Liver (tissue), 9 donors: ENCODE results near the gene CSNK1G1. TPM values are rescaled to one million over a fixed set of nuclear protein-coding genes. Genes with fewer than 3 reads are reported as not detected.

Experiments
- DNase-seq: peaks from one replicate; pipeline ENCODE4 v3.0.0-alpha.2; 2017; ENCODE audit warnings: low spot score
- H3K27ac ChIP-seq, 2 donors: one replicate each; pipeline ENCODE4 v1.7.0; 2013; ENCODE audit warnings: inconsistent platforms in 2 of 2, low read length in 2 of 2, control low read depth in 1 of 2, low read depth in 1 of 2, mild to moderate bottlenecking in 1 of 2
- H3K27me3 ChIP-seq, 4 donors: one replicate each; pipeline versions ENCODE4 v1.6.1 to v1.7.0; 2013; ENCODE audit warnings: low read length in 3 of 4, inconsistent platforms in 1 of 4, mild to moderate bottlenecking in 1 of 4, moderate library complexity in 1 of 4; ENCODE audit not compliant: control insufficient read depth in 4 of 4, insufficient read depth in 4 of 4
- H3K36me3 ChIP-seq, 4 donors: one replicate each; pipeline versions ENCODE4 v1.6.1 to v1.7.0; 2013; ENCODE audit warnings: low read length in 3 of 4, mild to moderate bottlenecking in 3 of 4, low read depth in 1 of 4, moderate library complexity in 1 of 4; ENCODE audit not compliant: control insufficient read depth in 4 of 4, insufficient read depth in 3 of 4
- H3K4me1 ChIP-seq, 4 donors: one replicate each; pipeline versions ENCODE4 v1.6.1 to v1.7.0; 2013; ENCODE audit warnings: low read length in 3 of 4, mild to moderate bottlenecking in 3 of 4, moderate library complexity in 1 of 4; ENCODE audit not compliant: control insufficient read depth in 4 of 4, insufficient read depth in 4 of 4
- H3K4me3 ChIP-seq, 3 donors: one replicate each; pipeline versions ENCODE4 v1.6.1 to v1.7.0; 2013; ENCODE audit warnings: low read length in 3 of 3, control low read depth in 1 of 3, low read depth in 1 of 3, mild to moderate bottlenecking in 1 of 3
- H3K9ac ChIP-seq, 2 donors: one replicate each; pipeline ENCODE4 v1.7.0; 2013; ENCODE audit warnings: low read length in 2 of 2, mild to moderate bottlenecking in 2 of 2, moderate library complexity in 2 of 2, control low read depth in 1 of 2, low read depth in 1 of 2
- H3K9me3 ChIP-seq, 4 donors: one replicate each; pipeline versions ENCODE4 v1.6.1 to v1.7.0; 2013; ENCODE audit warnings: low read length in 3 of 4; ENCODE audit not compliant: control insufficient read depth in 4 of 4
- ATF3 ChIP-seq: IDR thresholded peaks from 2 replicates; pipeline ENCODE4 v1.6.1; 2016; ENCODE audit warnings: antibody characterized with exemption
- CTCF ChIP-seq: fragments of 150-350 bp; IDR thresholded peaks from 2 replicates; pipeline ENCODE4 v1.5.1; 2017; ENCODE audit warnings: improper control_type of control experiment, low read depth, low read length; ENCODE audit not compliant: missing input control
- EGR1 ChIP-seq, 2 donors: IDR thresholded peaks; 2 replicates each; pipeline ENCODE4 v1.6.1; 2016 to 2018; ENCODE audit warnings: antibody characterized with exemption in 2 of 2, low read depth in 2 of 2
- FOXA2 ChIP-seq: IDR thresholded peaks from 2 replicates; pipeline ENCODE4 v1.6.1; 2016; ENCODE audit warnings: antibody characterized with exemption
- GABPA ChIP-seq, 2 donors: IDR thresholded peaks in 1 of 2; conservative IDR thresholded peaks in 1 of 2; 2 replicates each; pipeline ENCODE4 v1.6.1; 2016; ENCODE audit warnings: antibody characterized with exemption in 2 of 2, mild to moderate bottlenecking in 1 of 2, moderate library complexity in 1 of 2
- HNF4A ChIP-seq, 2 donors: conservative IDR thresholded peaks; 2 replicates each; pipeline ENCODE4 v1.6.1; 2016; ENCODE audit warnings: antibody characterized with exemption in 2 of 2, mild to moderate bottlenecking in 2 of 2
- HNF4G ChIP-seq: IDR thresholded peaks from 2 replicates; pipeline ENCODE4 v1.6.1; 2016; ENCODE audit warnings: antibody characterized with exemption
- JUND ChIP-seq, 2 donors: IDR thresholded peaks; 2 replicates each; pipeline ENCODE4 v1.6.1; 2016; ENCODE audit warnings: antibody characterized with exemption in 2 of 2
- MAX ChIP-seq: IDR thresholded peaks from 2 replicates; pipeline ENCODE4 v1.6.1; 2016; ENCODE audit warnings: antibody characterized with exemption
- NR2F2 ChIP-seq: IDR thresholded peaks from 2 replicates; pipeline ENCODE4 v1.6.1; 2016; ENCODE audit warnings: antibody characterized with exemption
- RAD21 ChIP-seq, 2 donors: IDR thresholded peaks; 2 replicates each; pipeline ENCODE4 v1.6.1; 2016; ENCODE audit warnings: antibody characterized with exemption in 2 of 2, mild to moderate bottlenecking in 2 of 2
- REST ChIP-seq: IDR thresholded peaks from 2 replicates; pipeline ENCODE4 v1.6.1; 2016; ENCODE audit warnings: antibody characterized with exemption, mild to moderate bottlenecking
- RXRA ChIP-seq, 2 donors: IDR thresholded peaks; 2 replicates each; pipeline ENCODE4 v1.6.1; 2017 to 2018; ENCODE audit warnings: antibody characterized with exemption in 2 of 2, mild to moderate bottlenecking in 1 of 2
- SP1 ChIP-seq: IDR thresholded peaks from 2 replicates; pipeline ENCODE4 v1.6.1; 2018; ENCODE audit warnings: antibody characterized with exemption, mild to moderate bottlenecking
- TAF1 ChIP-seq: conservative IDR thresholded peaks from 2 replicates; pipeline ENCODE4 v1.6.1; 2016; ENCODE audit warnings: antibody characterized with exemption, mild to moderate bottlenecking
- YY1 ChIP-seq: IDR thresholded peaks from 2 replicates; pipeline ENCODE4 v1.6.1; 2016; ENCODE audit warnings: antibody characterized with exemption, mild to moderate bottlenecking
- ZBTB33 ChIP-seq: IDR thresholded peaks from 2 replicates; pipeline ENCODE4 v1.6.1; 2016; ENCODE audit warnings: antibody characterized with exemption
- WGBS: extraction: QIAGEN DNeasy Blood & Tissue Kit; methylation state at CpG from one replicate; pipeline ENCODE4 v1.1.7; 2013; 5-methylcytosine and 5-hydroxymethylcytosine counted together
- polyA plus RNA-seq, 2 donors: library from polyadenylated mRNA; stranded (reverse) in 1 of 2; unstranded in 1 of 2; fragments of 200-250 nt in 1 of 2; fragments of >200 nt in 1 of 2; fragmentation: Nextera tagmentation in 1 of 2; extraction: Ambion mirVana in 1 of 2; gene quantifications; one replicate each; pipeline versions ENCODE4 v1.2.1 to v1.2.3, GENCODE V29; 2013 to 2015
- total RNA-seq, 2 donors: library from RNA; depleted of rRNA; stranded (reverse); fragments of >200 nt; gene quantifications; one replicate each; pipeline ENCODE4 v1.2.3, GENCODE V29; 2014
- donor health status: healthy.
- donor health status: healthy.
- donor health status: healthy.
- donor health status: healthy.
- donor health status: healthy.

CSNK1G1 gene
- total and polyA plus RNA-seq, 4 donors = 1.7 to 9.1 (median 5.8) TPM

GRCh38 chr15:64148581-64148980, 207.4 kb downstream of the CSNK1G1 start:
- no peak for TF ChIP-seq REST
- peak; percentile 22 for TF ChIP-seq MAX
- TF ChIP-seq NR2F2 = no peak
- peak in 1 of 2 donors; percentile 48 for TF ChIP-seq RXRA (IDR thresholded peaks at IDR 0.05)
- TF ChIP-seq SP1 = no peak
- TF ChIP-seq GABPA (IDR thresholded peaks at IDR 0.05 in 1 of 2, conservative IDR thresholded peaks at IDR 0.05 in 1 of 2) = no peak
- TF ChIP-seq HNF4G = no peak
- TF ChIP-seq RAD21 (IDR thresholded peaks at IDR 0.05) = no peak
- peak in 1 of 2 donors; percentile 41 for TF ChIP-seq HNF4A (conservative IDR thresholded peaks at IDR 0.05)
- no peak for TF ChIP-seq FOXA2
- no peak for TF ChIP-seq EGR1 (IDR thresholded peaks at IDR 0.05; ENCODE audit: low read depth in 2 of 2)
- peak in 1 of 2 donors; percentile 32 for TF ChIP-seq JUND (IDR thresholded peaks at IDR 0.05)
- Histone ChIP-seq H3K4me3 (no peak overlapping the region), H3K36me3 (peaks cover 0 to 15% (median 1%) of the 10 kb centered on the region in 4 donors), H3K9ac (no peak overlapping the region), H3K9me3 (no peaks in the 10 kb centered on the region), H3K27ac (no peak overlapping the region), H3K27me3 (no peaks in the 10 kb centered on the region), H3K4me1 (peaks cover 16 to 23% (median 20%) of the 10 kb centered on the region in 4 donors)
- WGBS = 60% methylated on average over 3 of the region's 3 CpGs
- no peak for DNase-seq

GRCh38 chr15:64148168-64148567, 207.8 kb downstream of the CSNK1G1 start:
- DNase-seq = no peak
- Histone ChIP-seq H3K27ac (no peak overlapping the region), H3K27me3 (no peaks in the 10 kb centered on the region), H3K4me1 (peaks cover 16 to 20% (median 18%) of the 10 kb centered on the region in 4 donors), H3K9ac (no peak overlapping the region), H3K4me3 (no peak overlapping the region), H3K9me3 (no peaks in the 10 kb centered on the region), H3K36me3 (peaks cover 0 to 19% (median 3%) of the 10 kb centered on the region in 4 donors)
- 91% methylated on average over 7 of the region's 7 CpGs for WGBS
- TF ChIP-seq NR2F2 (no peak), HNF4G (no peak), RAD21 (IDR thresholded peaks at IDR 0.05) (no peak), TAF1 (no peak), GABPA (IDR thresholded peaks at IDR 0.05 in 1 of 2, conservative IDR thresholded peaks at IDR 0.05 in 1 of 2) (no peak), ATF3 (no peak), JUND (IDR thresholded peaks at IDR 0.05) (no peak), ZBTB33 (no peak), RXRA (IDR thresholded peaks at IDR 0.05) (no peak), REST (no peak), CTCF (no peak), SP1 (no peak), HNF4A (conservative IDR thresholded peaks at IDR 0.05) (no peak), YY1 (no peak)
